NCI-H446 treated with DMSO at 0.1 percent for 48 hours (cell line): ENCODE results near the gene ULK4.
"Not testable (repeated sequence)": the region's sequence is repeated elsewhere in the genome, so short reads cannot be mapped to it uniquely, and the experiment has no call there.

Experiments used
- DNase-seq: peaks from one replicate; lab custom pipeline; 2025; lab: John Stamatoyannopoulos, UW

Gene ULK4

DNA sequence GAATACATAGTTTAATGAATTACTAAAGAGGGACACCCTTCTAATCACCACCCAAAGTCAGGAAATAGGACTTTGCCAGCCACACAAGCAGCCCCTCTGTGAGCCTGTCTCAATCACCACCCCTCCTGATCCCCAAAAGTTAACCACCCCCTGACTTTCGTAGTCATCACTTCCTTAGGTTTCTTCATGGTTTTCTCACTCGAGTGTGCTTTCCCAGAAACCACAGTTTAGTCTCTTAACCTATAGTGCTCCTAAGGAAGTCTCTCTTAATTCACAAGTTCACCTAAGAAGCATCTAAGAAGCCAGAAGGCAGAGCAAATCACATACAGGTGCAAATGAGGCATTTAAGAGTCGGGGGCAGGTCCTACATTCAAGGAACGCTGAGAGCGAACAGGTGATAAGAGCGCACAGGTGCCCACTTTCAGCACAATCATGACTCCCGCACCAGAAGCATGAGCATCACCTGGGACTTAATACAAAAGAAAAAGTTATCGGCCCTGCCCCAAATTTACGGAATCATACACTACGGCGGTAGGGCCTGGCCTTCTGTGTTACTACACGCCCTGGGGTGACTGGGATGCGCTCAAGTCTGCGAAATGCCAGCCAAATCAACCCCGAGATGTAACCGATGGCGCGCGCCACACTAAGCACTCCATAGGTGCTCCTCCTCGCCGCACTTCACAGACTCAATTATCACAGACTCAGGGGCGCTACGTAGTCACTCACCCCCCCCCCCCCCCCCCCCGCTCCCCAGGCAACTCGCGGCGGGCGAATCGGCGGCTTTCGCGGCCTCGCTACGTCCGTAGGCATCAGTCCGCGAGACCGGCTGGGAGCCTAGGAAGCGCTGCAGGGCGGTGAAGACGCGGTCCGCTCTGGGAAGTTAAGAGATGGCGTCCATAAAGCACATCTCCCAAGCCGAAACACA, 815 bp downstream of the ULK4 start:
- no peak for DNase-seq

DNA sequence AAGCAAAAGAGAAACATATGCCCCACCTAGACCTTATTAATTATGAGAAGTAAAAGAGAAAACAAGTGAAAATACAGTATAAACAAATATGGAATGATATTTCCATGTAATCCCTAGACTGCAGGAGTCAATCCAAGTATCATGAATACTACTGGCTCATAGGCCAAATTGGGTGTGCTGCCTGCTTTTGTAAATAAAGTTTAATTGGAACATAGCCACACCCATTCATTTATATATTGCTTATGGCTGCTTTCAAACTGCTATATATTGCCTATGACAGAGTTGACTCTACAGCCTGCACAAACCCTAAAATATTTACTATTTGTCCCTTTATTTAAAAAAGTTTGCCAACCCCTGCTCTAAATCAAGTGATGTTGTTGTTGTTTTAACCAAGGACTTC, 5.3 kb downstream of the ULK4 start:
- no peak for DNase-seq

DNA sequence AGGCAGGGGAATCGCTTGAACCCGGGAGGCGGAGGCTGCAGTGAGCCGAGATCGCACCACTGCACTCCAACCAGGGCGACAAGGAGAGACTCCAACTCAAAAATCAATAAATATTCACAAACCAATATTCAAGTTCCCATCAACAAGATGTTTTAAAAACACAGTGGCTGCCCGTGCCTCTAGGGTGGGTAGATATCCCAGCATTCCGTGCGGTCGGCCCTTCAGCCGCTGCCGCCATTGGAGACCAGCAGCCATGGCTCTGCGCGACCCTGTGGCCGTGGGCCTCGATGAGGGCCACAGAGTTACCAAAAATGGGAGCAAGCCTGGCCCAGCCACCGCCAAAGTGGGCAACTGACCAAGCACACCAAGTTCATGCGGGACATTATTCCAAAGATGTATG, 6.7 kb downstream of the ULK4 start:
- DNase-seq: no peak

DNA sequence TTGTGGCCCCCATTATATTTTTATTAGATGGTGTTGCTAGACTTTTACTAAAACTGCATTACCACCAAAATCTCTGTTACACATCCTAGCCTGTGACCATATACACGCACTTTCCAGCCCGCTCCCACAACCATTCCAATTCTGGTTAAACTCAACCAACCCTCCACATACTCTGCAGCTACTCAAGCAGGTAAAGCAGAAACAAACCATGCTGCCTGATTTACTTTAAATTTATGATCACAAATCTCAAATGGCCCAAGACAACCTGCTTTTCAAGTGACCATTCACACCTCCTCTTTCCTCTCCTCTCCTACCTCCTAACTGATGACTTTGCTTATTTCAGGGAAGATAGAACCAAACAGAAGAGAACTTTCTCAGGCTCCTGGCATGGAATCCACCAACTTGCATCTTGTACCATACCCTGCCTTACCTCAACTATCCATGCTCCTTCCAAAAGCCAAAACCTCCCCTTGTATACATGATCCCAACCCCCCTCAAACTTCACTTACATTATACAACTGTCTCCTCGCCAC, 18.5 kb downstream of the ULK4 start:
- no peak for DNase-seq

DNA sequence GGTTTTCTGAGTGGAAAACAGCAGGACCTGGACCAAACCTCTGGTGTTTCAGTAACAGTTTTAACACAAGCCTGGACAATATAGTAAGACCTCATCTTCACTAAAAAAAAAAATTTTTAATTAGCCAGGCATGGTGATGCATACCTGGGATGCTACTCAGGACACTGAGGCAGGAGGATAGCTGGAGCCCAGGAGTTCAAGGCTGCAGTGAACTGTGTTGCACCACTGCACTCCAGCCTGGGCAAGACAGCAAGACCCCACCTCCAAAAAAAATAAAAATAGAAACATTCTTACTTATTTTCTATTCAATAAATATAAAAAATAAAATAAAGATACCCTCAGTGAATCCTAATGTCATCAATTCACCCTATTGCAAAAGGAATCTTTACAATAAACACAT, 21.5 kb downstream of the ULK4 start:
- DNase-seq: no peak

DNA sequence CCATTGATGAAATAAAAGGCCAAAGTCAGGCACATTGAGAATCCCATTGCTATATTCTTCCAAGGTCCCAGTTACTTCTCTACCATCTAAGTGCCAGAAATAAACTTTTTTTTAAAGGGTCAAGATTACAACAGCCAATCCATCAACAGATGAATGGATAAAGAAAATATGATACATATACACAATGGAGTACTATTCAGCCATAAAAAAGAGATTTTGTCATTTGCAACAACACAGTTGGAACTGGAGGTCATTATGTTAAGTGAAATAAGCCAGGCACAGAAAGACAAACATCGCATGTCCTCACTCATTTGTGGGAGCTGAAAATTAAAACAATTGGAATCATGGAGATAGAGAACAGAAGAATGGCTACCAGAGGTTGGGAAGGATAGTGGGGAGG, 25.5 kb downstream of the ULK4 start:
- DNase-seq: no peak

DNA sequence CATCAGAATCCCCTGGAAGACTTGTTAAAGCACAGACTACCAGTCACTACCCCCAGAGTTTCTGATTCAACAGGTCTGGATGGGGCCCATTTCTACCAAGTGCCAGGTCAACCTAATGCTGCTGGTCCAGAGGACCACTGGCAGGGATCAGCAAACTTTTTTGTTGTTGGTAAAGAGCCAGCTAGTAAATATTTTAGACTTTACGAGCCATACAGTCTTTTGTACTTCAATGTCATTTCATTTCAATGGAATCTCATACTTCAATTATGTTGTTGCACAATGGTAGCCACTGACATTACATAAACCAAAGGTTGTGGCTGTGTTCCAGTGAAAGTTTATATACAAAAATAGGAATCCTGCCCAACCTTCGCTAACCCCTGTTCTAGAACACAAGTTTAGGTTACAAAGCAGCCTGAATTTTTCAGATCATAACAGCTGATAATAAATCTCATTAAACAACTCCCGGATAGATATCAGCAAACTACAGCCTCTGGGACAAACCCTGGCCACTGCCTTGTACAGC, 28.7 kb downstream of the ULK4 start:
- DNase-seq: no peak

DNA sequence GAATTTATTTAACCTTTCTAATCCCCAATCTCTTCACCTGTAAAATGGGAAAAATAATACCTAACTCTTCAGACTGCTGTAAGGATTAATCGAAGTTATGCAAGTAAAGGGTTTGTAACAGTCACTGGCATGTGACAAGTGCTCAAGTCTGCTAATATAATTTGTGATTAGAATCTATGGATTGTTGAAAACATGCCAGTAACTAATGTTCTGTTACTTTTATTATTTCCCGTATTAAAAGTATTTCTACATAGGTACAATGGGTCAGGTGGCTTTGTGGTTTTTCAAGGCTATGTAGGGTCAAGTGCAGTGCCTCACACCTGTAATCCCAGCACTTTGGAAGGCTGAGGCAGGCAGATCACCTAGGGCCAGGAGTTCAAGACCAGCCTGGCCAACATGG, 29.4 kb downstream of the ULK4 start:
- DNase-seq: no peak

DNA sequence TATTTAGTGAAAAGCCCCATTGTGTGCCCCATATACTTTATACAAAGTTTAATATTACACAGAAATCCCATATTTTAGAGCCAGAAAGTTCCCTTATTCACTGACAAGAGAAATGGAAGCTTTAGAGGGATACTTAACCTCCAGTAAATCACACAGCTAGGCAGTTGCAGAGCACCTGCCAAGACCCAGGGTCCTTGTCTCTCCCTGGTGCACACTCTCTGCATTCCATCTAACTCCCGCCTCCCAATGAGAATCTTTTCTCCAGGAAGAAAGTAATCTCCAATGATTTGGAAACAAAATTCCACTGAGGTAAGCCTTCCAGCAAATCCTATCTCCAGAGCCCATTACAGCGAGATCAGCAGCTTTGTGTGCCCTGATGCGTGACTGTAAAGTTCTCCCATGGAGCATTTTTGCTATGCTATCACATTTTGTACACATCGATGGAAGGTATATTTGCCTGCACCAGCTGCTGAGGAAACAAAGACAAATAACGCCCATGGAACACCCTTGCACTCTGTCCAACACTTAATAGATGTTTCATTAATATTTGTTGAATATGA, 41.4 kb downstream of the ULK4 start:
- no peak for DNase-seq

DNA sequence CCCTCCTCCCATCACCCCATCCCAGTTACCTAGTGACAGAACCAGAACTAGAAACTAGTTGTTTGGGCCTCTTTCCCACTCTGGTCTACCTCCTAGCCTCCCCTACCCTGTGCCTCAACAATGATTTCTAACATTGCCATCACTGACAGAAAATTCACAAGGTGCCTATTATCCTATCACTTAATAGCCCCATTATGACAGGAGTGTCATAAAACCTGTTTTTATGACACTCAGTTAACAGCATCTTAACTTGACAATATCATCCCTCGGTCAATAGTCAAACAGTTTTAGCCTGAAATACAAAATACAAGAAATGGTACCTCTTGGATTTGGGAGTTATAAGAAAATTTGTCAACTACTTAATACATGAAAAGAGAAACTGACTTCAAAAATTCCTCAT, 46.5 kb downstream of the ULK4 start:
- no peak for DNase-seq

DNA sequence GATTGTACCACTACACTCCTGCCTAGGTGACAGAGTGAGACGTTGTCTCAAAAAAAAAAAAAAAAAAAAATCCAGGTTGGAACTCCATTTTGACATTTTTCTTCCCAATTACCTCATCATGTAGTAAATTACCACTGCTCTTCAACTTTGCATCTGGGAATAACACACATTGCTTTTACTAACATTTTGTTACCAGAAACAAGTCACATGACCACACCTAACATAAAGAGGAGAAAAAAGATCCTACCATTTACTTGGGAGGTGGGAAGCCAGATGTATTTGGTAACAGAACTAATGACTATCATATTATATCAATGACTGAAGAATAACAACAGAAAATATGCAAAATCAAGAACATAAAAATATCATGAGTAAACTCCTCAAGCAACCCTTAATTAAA, 49.6 kb downstream of the ULK4 start:
- DNase-seq: no peak

DNA sequence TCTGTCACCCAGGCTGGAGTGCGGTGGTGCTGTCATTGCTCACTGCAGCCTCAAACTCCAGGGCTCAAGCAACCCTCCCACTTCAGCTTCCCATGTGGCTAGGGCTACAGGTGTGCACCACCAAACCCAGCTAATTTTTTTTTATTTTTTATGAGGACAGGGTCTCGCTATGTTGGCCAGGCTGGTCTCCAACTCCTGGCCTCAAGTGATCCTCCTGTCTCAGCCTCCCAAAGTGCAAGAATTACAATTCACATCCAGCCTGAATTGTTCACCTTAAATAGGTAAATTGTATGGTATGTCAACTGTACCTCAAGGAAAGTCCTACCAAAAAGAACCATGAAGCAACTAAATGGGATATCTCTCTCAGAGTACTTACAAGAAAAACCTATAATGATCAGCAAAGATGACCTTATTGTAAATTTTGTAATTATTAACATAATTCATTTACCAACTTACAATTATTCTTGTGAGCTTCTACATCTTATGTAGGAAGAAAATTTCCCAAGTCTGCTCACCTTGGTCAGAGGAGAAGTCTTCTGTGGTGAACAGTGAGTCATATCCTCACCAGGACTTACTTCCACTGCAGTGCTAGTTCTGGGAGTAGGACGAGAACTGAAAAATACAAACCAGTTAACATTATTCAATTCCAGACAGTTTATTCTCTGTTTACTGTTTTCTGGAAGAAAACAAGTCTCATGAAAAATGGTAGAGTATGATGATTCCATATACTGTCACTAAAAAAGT, 54.4 kb downstream of the ULK4 start:
- DNase-seq: no peak

DNA sequence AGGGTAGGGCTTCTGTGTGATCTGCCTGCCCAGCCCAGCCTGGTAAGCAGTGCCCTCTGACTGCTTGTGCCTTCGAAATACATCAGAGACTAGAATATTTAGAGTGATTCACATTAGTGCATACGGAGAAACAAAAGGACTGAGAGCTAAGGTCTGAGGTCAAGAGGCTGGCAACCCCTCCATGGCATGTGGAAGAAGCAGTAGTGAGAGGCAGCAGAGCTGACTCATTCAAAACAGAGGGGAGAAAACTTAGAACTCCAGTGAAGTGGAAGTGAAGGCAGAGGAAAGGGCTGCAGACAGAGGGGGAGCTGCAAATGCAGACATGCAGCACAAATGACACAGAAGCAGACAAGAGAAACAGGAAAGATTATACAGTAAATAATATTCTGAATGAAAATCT, 61.6 kb downstream of the ULK4 start:
- no peak for DNase-seq

DNA sequence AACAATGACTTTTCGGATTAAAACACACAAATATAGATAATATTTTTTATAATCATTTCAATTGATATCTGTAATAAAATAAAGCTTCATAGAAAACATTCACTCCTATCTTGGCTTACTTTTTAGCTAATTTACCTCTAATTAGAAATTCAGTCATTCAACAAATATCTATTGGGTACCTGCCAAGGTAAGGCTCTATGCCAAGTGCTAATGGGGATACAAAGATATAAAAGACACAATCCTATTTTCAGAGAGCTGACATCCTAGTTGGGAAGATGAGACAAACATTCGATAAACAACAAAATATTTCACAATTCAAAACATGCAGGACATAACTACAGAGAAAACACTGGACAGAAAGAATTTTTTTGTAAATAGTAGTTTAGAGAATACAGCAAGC, 63.3 kb downstream of the ULK4 start:
- peak; percentile 29 for DNase-seq

DNA sequence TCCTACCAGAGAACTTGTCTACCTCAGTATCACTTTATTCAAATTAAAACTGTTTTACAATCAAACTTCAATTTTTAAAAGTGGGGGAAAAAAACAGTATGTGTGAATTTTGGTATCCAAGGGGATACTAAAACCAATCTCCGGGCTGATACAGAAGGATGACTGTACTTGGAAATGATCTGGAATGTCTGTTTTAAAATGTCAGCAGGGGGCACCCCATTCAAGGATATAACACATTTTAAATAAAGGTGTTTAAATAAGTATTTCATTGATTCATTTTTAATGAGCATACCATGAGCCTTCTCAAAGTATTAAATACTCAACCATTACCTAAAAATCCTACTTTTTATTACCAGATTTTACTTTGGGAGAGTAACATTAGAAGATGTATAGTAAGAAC, 67.9 kb downstream of the ULK4 start:
- DNase-seq: no peak

DNA sequence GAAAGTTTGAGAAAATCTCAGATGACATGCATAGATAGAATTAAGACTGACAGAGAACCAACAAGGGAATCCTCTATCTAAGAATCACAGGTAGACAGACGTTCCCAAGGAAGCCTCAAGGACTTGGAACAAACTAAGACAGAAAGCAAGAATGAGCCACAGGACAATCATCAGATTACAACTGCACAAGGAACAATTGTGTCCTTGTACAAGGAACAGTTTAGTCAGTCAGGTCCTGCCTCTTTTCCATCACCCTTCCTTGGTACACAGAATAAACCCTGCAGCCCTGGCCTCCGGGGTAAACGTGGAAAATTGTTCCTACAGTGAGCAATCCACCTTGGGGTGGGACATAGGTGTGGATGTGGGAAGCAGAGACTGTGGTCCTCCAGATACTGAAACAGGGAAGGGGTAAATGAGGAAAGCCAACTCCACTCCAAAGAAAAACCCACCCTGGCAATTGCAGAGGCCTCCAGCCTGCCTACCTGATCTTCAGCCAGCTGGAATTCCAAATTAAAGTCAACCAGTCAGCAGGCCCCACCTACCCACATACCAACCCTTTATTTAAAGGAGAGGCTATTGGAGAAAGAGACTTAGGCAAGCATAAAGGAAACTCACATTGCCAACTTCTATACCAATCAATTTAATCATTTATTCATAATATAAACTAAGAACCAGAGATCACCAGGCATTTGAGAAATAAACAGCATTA, 73.4 kb downstream of the ULK4 start:
- DNase-seq: no peak

DNA sequence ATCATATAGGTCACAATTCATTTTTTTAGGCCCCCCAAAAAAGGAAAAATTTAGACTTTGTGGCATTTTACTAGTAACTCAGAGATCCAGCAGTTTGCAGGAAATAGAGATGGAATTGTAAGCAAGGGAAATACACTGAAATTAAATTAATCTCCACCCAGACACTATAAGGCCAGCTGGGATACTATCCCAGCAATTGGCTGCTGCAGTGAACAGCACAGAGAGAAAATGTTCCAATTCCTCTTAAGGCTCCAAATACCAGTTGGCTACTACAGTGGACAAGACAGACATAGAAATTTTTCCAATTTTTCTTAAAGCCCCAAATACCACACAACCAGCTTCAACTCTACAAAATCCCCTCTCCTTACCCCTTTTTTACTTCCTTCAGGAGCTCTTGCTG, 78.9 kb downstream of the ULK4 start:
- no peak for DNase-seq

DNA sequence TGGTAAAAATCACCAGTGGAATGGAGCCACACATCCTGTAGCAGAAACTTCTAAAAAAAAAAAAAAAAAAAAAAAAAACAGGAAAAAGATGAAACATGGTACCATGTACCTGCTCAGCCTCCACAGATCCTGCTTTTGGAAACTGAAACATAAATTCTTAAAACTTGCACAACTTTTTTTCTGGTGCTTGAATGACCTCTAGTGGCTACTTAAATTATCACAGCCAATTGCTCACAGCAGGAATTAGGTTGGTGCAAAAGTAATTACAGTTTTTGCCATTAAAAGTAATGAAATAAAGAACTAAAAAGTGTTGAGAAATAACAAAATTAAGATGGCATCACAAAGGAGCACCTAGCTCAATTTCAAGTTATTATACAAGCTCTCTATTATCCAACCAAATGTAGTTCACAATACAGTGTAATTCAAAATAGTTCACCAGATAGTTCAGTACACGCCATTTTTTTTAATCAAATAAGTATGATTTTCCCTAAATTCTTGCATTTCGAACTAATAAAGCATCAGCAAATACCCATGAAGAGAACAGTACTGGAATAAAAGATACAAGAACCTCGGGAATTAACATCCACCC, 80.6 kb downstream of the ULK4 start:
- DNase-seq: no peak

DNA sequence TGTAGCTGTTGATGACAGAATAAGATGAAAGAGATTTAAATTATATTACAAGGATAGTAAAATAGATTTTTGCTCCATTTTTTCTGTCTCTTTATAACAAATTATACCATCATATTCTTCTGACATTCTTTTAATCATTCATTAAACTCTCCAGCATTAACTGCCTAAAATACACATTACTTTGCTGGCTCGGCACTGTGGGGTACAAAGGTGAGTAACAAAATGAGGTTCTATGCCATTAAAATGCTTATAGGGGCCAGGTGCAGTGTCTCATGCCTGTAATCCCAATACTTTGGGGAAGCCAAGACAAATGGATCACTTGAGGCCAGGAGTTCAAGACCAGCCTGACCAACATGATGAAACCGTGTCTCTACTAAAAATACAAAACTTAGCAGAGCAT, 81.5 kb downstream of the ULK4 start:
- no peak for DNase-seq

DNA sequence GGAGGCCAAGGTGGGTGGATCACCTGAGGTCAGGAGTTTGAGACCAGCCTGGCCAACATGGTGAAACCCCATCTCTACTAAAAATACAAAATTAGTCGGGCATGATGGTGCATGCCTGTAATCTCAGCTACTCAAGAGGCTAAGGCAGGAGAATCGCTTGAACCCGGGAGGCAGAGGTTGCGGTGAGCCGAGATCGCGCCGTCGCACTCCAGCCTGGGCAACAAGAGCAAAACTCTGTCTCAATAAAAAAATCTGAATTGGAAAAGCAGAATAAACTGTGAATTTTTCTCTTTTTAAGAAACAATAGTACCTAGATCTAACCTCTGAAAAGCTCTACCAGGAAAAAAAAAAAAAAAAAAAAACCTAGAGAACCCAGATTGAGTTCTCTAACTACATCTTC, 84.2 kb downstream of the ULK4 start:
- DNase-seq: not testable (repeated sequence)

DNA sequence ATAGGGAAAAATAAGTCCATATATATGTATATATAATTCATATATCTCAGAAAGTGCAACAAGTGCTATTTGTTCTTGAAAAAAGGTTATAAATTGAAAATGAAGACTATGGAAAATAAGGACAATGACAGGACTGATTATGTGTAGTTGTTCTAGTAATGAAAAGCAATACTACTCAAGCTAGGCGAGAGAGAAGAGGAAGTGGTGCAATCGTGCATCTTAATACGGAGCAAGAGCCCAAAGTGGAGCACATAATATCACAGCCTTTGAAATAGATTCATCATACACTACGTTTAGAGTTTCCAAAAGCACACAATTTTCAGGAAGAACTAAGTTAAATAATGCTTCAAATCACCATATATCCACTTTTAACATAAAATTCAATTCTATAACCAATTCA, 87.9 kb downstream of the ULK4 start:
- DNase-seq: no peak

DNA sequence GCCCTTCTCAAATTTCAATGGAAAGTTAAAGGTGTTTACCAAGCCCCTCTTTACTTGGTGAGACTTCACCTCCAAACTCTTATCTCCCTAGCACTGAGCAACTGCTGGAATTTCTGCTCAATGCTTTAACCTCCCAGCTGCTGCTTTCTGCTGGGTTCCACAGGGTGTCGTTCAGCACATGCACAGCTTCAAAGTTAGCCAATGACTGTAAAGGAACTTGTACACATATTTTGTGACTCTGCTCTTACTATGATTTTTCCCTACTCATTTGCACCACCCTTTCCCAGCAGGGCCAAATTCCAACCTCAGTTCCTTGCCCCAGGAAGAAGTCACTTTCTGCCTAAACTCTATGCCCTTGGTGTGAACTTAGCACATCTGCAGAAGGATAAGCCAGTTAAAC, 89.7 kb downstream of the ULK4 start:
- DNase-seq: no peak
